Measurements from ENCODE around the gene ATF7.

DNA sequence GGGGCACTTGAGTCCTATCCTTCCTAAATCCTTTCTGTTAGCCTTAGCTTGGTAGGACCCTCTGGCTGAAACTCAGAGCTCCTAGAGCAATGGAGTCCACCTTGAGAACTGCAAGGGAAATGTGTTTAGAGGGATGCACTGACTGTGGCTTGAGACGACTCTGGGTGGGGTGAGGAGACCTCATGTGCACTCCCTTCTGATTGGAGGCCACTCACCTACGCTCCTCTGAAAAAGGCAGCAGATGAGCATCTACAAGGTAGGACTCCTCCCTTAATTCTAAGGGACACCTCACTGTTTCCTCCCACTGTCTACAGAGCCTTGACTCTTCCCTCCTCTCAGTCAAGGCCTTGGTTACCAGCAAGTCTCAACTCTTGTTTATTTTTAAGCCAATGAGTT, 127.9 kb downstream of the ATF7 start:
- TF ChIP-seq GATA2 (IDR thresholded peaks at IDR 0.05; ENCODE audit: insufficient read depth, insufficient read length, low read depth, low read length) = no peak
- TF ChIP-seq CTCF (IDR thresholded peaks at IDR 0.05; ENCODE audit: extremely low read depth in 1 of 2, insufficient read depth in 1 of 2, low read depth in 1 of 2, low read length in 2 of 2) = no peak
